Activated CD4-positive, alpha-beta T cell treated with anti-CD3 and anti-CD28 coated beads for 24 hours (primary cell): Measurements from ENCODE around the gene RPGR.

Source experiments
- DNase-seq, 2 donors: peaks; one replicate each; pipeline ENCODE4 v3.0.0-alpha.2; 2020; ENCODE audit warnings: low read depth in 2 of 2

Gene RPGR

DNA sequence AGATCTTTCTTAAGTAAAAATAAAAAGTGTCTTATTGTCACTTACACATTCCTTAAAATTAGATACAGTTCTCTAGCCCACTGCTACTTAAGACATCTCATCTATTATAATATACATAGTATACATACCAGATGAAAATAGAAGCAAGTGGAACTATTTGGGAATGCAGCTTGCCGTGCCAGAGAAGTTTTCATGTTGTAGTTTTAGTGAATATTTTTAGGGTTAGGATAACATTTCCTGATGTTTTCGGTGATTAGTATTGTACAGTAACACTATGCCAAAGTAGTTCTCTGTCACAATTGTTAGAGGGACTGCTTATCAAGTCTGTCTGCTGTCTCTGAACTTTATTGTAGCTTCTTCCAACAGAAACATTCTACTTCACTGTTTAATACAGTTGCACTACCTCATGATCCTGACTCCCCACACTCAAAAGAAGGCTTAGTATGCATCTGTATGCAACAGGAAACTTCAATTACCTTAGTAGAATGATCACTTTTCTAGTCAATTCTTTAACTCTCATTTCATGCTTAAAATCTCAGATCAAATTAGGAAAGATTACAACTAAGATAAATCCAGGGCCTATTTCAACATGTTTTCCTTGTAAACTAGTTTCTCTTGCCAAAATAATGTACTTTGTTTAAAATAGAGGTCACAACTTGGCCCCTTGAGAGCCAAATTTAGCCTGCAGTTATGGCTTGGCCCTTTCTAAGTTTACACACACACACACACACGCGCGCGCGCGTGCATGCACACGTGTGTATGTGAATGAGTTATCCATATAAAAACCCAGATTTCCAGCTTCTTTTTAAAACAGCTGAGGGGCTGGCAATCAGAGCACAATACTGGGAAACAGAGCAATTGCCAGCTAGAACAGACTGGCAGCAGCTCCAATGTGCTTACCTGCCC lies 64.3 kb downstream of the RPGR start:
- DNase-seq: no peak

DNA sequence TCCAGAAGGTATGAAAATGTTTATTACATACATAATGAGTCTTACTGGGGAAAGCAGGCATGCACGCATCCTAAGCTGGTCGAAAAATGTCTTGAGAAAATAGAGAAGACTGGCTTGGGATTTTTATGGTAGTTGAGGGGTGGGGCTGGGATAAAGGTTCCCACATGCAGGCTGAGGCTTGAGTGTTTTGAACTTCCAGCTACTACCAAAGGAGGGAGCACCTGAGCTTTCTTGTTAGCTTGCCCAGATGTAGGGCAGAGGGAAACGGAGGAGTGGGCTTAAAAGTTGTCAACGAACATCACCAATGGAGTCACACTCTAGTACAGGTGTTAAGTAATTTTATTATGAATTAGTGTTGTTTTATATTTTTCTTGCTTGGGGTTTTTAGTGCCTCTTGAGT lies 67.1 kb downstream of the RPGR start:
- DNase-seq: no peak

DNA sequence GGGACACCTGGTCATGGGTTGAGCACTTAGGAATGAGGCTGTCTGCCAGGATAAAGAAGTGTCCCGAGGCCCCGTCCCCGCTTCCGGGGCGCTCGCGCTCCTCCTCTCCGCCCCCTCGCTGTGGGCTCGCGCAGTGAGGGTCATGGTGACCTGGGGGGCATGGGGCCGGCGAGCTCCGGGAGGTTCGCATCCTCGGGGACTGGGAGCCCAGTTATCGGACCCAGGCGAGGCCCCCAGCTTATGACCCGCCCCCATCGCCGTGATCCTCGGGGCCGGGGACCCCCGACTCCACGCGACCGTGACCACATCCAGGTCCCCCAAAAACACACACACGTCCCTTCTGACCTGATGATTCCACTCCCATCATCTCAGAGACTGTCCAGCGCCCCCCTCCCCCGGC lies 71.3 kb downstream of the RPGR start:
- DNase-seq: no peak

DNA sequence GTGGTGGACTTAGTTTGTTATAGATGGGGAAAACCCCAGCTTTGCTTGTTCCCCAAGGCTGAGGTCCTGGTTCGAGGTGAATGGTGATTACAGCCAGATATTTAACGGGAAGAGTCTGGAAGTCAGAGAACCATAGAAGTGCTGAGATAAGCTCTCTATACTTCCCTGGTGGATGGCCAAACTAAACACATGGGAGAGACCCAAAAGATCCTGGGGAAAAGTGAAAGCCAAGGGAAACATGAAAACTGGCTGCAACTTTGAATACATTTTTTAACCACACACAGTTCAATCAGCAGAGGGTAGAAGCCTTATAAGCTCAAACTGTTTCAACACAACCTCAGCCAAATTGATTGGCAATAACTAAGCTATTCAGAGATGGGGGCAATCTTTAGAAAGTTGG lies 77.3 kb downstream of the RPGR start:
- no peak for DNase-seq

DNA sequence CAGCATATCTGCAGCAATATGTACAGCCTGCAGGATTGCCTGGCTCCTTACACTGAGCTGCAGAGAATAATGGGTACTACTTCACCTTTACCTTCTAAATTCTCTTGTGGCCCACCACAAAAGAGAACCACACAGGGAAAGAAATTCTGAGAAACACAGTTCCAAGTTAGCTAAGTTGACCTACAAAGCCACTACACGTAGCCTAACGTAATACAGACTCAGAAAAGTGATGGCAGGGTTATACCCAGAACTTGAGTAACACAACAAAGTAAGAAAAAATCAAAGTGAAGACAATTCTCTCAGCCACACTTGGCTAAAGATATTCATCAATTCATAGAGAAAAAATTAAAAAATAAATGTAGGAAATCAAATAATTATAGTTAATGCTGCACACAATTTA lies 80.3 kb downstream of the RPGR start:
- DNase-seq: no peak

DNA sequence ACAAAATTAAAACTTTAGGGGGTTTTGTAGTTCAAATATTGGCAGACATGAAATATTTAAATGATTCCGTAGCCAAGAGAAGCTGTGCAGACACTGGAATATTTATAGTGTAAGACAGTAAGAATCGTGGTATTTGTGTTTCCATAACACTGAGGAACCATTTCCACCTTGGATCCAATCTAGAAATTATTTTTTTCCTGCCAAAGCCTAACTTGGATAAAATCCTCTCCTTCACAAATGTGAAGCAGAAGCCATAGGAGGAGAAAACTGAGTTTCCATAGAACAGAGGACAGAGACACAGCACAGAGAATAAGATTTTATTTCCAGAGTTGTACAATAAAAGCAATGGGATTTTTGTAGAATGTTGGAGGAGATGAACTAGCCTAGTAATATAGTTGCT lies 86.8 kb downstream of the RPGR start:
- no peak for DNase-seq

DNA sequence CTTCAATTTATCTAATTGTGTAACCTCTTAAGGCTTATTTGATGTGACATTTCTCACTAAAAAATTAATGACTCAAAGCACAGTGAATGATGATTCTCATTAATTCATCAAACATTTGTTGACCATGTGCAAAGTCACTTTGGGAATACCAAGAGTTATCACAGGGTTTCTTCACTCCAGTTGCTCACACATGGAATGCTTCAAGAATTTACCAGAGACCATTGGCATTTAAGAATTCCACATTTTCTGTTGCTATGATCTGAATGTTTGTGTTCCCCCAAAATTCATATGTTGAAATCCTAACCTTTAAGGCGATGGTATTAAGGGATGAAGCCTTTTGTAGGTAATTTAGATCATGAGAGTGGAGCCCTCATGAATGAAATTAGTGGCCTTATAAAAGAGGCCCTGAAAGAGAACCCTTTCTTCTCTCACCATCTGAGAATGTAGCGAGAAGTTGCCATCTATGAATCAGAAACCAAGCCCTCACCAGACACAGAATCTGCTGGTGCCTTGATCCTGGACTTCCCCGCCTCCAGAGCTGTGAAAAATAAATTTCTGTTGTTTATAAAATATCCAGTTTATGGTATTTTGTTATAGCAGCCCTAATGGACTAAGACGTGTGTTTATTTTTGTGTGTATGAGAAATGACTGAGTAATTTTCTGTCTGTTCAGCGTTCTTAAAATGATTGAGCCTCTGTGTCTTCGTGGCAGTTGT lies 90.3 kb downstream of the RPGR start:
- DNase-seq: no peak

DNA sequence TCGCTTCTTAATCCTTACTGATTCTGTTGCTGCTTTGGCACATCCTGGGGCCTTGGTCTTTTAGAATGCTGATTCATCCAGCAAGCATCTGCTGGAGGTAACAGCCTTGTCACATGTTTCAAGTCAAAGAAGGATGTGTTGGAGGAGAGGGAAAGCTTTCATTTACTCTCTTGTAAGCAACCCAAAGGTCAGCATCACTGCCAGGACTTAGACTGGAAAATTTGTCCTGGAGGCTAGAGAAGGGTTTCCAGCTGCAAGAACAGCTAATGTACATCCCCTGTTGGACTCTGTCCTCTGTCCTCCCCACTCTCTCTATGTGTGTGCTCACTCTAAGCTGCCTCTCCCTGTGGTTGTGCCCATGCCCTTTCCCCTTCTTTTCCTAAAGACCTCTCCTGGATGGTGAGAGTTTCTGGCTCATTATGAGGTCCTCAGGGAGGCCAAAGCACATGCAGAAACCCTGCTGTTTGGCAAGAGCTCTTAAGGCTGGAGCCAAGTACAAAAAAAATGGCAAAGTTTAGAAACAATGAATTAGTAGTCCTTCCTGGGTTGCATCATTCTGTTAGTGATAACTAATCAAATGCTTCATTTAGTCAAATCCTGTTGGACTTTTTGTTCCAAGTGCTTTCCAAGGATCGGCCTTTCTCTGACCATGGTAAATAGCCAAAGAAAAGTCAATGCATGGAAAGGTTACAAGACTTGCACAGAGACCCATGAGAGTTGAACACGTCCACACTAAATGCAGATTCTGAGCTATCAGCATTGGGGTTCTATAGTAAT lies 93.2 kb downstream of the RPGR start:
- DNase-seq: no peak

DNA sequence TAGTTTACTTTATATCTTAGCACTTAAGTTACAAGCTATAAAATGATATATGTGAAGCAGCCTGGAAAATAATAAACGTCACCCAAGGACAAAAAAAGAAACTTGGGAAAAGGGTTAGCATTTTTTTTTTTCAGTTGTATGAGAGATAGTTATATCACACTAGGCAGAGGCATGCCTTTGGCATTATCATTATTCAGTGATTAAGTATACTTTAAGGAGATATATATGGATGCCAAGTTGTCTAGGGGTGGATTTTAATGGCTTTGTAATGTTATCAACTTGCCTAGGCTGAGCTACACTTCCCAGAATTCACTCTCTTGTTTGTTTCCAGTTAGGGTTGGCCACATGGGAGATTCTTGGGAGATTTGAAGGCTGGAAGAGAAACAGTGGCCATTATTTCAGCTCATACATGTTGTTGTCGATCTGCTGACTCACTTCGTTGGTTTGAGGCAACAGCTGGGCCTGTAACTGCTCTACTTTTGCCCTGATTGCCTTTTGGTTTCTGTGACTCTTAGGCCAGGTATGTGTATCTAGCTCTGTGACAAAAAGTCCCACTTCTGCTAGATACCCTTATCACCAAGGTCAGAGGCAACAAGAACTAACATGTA lies 95.1 kb downstream of the RPGR start:
- DNase-seq: no peak

DNA sequence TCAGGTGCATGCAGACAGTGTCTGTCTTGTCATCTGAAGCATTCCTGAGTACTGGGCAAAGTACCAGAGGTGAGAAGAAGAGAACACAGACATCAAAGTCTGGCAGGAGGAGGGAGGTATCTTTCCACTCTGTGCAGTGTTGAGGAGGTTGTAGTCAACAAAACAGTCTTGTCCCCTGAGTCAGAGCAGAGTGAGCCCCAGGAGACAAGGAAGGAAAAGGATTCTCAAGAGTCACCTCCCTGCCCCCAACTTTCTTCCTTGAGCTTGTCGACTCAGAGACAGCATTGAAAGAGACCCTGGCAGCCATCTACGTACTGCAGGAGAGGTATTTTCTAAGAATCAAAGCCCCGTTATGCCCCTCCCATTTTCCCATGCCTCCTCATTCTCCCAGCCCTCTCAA lies 102.2 kb downstream of the RPGR start:
- DNase-seq: no peak

DNA sequence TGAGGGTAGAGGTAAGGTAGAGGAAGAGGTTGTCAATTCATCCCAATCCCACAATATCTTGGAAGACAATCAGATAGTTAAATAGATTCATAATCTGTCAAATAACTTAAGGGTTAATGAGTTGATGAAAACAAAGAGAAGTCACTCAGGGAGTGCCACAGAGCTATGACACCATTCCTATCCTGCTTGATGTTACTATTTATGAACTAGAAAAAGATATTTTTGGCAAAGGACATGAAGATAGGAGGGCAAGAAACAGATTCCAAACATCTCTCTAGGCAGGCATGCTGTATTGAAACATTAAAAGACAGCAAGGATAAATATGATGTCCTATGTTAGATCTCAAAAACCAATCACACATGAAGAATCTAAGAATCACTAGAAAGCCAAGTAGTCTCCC lies 103.1 kb downstream of the RPGR start:
- DNase-seq: no peak

DNA sequence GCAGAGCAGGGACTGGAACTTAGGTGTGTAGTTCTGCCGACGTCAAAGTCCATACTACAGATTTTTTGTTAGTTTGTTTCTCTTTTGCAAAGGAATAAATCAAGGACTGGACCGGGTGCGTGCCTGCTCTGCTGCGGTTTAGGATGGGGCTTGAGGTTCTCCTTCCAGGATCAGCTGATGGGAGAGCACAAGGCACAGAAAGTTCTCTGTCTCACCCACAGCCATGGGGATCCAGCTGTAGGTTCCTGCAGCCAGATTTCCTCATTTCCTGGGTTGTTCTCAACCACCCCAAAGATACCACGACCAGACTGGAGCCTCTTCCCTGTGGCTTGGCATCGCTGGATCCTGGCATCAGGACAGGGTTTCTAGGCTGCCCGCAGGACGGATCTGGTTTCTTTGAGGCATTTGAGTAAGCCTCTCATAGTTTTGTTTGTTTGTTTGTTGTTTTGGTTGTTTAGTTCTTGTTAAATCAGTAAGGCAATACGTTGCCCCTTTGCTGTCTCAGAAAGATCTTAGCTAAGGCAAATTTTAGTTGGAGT lies 105.8 kb downstream of the RPGR start:
- no peak for DNase-seq

DNA sequence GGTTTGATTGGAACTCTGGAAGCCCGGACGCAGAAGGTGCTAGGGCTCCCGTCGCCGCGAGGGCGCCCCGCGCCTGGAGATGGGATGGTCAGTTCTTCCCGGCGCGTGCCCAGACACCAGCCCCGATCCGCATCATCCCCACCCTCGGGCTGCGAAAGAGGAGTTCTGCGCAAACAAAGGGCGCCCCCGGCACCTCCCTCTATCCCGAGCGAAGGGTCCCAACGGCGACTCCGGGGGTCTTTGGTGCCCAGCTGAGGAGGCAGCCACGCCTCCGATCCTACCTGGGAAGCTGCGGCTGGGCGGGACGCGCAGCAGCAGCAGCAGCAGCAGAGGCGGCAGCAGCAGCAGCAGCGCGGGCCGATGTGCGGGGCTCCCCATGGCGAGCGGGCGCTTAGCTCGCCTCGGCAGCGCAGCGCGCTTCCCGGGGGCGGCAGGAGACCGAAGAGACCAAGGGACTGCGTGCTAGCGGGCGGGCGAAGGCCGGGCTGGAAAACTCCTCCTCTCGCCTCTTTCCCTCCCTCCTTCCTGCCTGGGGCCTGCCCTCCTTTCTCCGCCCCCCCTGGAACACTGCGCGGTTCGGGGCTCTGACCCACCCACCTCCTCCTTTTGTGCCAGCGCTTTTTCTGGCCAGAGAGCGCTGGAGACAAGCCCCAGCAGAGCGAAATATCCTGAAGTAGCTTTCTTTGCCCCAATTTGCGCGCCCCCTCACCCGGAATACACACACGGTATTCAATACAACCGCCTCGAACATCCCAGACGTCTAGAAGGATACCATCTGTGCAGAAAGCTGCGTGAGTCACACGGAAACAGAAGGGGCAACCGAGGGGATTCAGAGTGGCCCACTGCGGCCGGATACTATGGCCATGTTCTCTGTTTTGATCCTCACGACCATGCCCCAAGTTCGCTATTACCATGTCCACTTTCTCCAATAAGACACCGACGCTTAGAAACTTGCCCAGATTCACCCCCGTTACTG lies 106.6 kb downstream of the RPGR start, which contains the start of gene SRPX:
TSS of gene SRPX (minus strand) at position 457 of the 976 bp plus-strand sequence. CDS start at position 378, 79 bp downstream.
- no peak for DNase-seq

DNA sequence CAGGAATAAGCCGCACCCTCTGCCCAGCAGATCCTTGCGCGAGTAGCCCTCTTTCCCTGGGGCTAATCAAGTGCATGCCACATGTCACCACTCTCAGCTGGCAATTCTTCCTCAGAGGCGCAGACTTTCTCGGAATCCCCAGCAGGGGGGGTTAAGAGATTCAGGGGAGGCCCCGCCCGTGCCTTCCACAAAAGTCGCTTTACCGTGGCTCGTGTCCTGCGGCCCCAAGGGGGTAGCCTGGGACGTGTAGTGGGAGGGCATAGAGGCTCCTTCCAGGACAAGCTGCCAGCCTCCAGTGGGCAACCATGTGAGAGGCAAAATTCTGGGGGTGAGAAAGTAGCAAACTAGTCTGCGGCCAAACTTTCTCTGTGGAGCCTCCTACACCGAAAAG lies 107.3 kb downstream of the RPGR start:
- no peak for DNase-seq
